ENCODE data around the gene RREB1.
A peak's percentile ranks its signal among the peaks of the same experiment; 100 is the strongest.

RREB1 gene

GRCh38 chr6:7165002-7165889 is 57.5 kb downstream of the RREB1 start:
- no peak overlapping the region for H3K4me3 ChIP-seq
- no peak for TF ChIP-seq CTCF (IDR thresholded peaks at IDR 0.05)
- DNase-seq (ENCODE audit: low spot score), result no peak
- H3K27ac ChIP-seq, result peak overlapping the region in 1 of 2 donors; percentile 58

GRCh38 chr6:7165890-7166267 is 58.1 kb downstream of the RREB1 start:
- DNase-seq (ENCODE audit: low spot score), result no peak
- peak overlapping the region in 1 of 2 donors; percentile 58 for H3K27ac ChIP-seq
- H3K4me3 ChIP-seq, result no peak overlapping the region
- TF ChIP-seq CTCF (IDR thresholded peaks at IDR 0.05), result no peak

- no peak for TF ChIP-seq CTCF (IDR thresholded peaks at IDR 0.05)
- Histone ChIP-seq H3K27ac (peak overlapping the region in 1 of 2 donors; percentile 58), H3K4me3 (no peak overlapping the region)
- DNase-seq (ENCODE audit: low spot score), result no peak
These were observed 58.9 kb downstream of the RREB1 start for GRCh38 chr6:7166410-7167293.

- DNase-seq (ENCODE audit: low spot score), result peak; percentile 87
- peak overlapping the region; percentile 60 to 63 for H3K27ac ChIP-seq
- H3K4me3 ChIP-seq, result no peak overlapping the region
- no peak for TF ChIP-seq CTCF (IDR thresholded peaks at IDR 0.05)
These were observed 61.5 kb downstream of the RREB1 start for GRCh38 chr6:7169296-7169721.

GRCh38 chr6:7170117-7170732 is 62.5 kb downstream of the RREB1 start:
- Histone ChIP-seq H3K4me3 (no peak overlapping the region), H3K27ac (peak overlapping the region; percentile 60 to 63)
- no peak for DNase-seq (ENCODE audit: low spot score)
- no peak for TF ChIP-seq CTCF (IDR thresholded peaks at IDR 0.05)

GRCh38 chr6:7171119-7171518 is 63.4 kb downstream of the RREB1 start:
- Histone ChIP-seq H3K27ac (peak overlapping the region in 1 of 2 donors; percentile 5), H3K4me3 (no peak overlapping the region)
- no peak for TF ChIP-seq CTCF (IDR thresholded peaks at IDR 0.05)
- DNase-seq (ENCODE audit: low spot score), result no peak
